ENCODE measurements around the gene KDM2A.

GRCh38 chr11:67288452-67289225, 169.6 kb downstream of the KDM2A start:
- TF ChIP-seq GATA3 (IDR thresholded peaks at IDR 0.05; ENCODE audit: low read depth, low read length) (no peak), GATA2 (IDR thresholded peaks at IDR 0.05; ENCODE audit: low read depth, low read length) (no peak)
